Osteocyte (in vitro differentiated cells): Measurements from ENCODE around the gene NLRC4. TPM values are rescaled to one million over a fixed set of nuclear protein-coding genes. Genes with fewer than 3 reads are reported as not detected.

Experiments used
- DNase-seq: peaks from one replicate; pipeline ENCODE4 v3.0.0; 2021; ENCODE audit warnings: mixed read lengths; ENCODE audit not compliant: unreplicated experiment; ENCODE audit errors: extremely low spot score
- H3K27ac Mint-ChIP-seq: one replicate; pipeline ENCODE4 v1.8.0; 2021; ENCODE audit warnings: mild to moderate bottlenecking, mixed read lengths; ENCODE audit not compliant: unreplicated experiment
- H3K27me3 Mint-ChIP-seq: one replicate; pipeline ENCODE4 v1.8.0; 2021; ENCODE audit warnings: mixed read lengths; ENCODE audit not compliant: unreplicated experiment
- H3K36me3 Mint-ChIP-seq: one replicate; pipeline ENCODE4 v1.8.0; 2021; ENCODE audit warnings: mixed read lengths; ENCODE audit not compliant: unreplicated experiment
- H3K4me1 Mint-ChIP-seq: one replicate; pipeline ENCODE4 v1.8.0; 2021; ENCODE audit warnings: mixed read lengths; ENCODE audit not compliant: unreplicated experiment
- H3K4me3 Mint-ChIP-seq: one replicate; pipeline ENCODE4 v1.8.0; 2021; ENCODE audit warnings: mild to moderate bottlenecking, moderate library complexity, mixed read lengths; ENCODE audit not compliant: unreplicated experiment
- H3K9me3 Mint-ChIP-seq: one replicate; pipeline ENCODE4 v1.8.0; 2021; ENCODE audit warnings: mixed read lengths; ENCODE audit not compliant: unreplicated experiment
- total RNA-seq: library from RNA; stranded (reverse); gene quantifications from 2 replicates; pipeline ENCODE4 v1.2.1, GENCODE V29; 2021
- TF ChIP-seq, protein P1 (sequence below): fragments of 200-600 bp; sonication (generic); IDR thresholded peaks from 2 replicates; pipeline ENCODE4 v1.5.0; 2021; ENCODE audit warnings: antibody characterized with exemption, mild to moderate bottlenecking, moderate library complexity

Gene NLRC4
- total RNA-seq, 1 donor from 2014 or later, result not detected

DNA sequence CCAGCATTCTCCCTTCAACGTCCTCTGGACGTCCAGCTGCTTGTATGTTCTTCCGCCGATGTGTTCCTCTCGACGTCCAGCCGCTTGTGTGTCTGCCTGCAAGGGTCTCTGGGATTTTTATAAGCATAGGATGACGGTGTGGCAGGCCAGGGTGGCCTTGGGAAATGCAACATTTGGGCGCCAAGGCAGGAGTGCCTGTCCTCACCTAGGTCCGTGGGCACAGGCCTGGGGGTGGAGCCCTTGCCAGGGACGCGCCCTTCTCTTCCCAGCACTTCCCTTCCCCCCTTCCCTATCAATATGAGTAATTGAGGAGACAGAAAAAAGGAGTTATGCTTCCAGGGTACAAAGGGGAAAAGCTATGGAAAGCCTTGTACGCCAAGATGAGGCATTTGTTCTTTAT, 6.4 kb downstream of the NLRC4 start:
- peaks cover 7% of the 10 kb centered on the region for H3K27me3 Mint-ChIP-seq
- DNase-seq, result peak; percentile 25
- no peaks in the 10 kb centered on the region for H3K9me3 Mint-ChIP-seq
- H3K27ac Mint-ChIP-seq, result no peak overlapping the region
- no peak overlapping the region for H3K4me3 Mint-ChIP-seq
- no peaks in the 10 kb centered on the region for H3K4me1 Mint-ChIP-seq
- TF ChIP-seq, protein P1, sequence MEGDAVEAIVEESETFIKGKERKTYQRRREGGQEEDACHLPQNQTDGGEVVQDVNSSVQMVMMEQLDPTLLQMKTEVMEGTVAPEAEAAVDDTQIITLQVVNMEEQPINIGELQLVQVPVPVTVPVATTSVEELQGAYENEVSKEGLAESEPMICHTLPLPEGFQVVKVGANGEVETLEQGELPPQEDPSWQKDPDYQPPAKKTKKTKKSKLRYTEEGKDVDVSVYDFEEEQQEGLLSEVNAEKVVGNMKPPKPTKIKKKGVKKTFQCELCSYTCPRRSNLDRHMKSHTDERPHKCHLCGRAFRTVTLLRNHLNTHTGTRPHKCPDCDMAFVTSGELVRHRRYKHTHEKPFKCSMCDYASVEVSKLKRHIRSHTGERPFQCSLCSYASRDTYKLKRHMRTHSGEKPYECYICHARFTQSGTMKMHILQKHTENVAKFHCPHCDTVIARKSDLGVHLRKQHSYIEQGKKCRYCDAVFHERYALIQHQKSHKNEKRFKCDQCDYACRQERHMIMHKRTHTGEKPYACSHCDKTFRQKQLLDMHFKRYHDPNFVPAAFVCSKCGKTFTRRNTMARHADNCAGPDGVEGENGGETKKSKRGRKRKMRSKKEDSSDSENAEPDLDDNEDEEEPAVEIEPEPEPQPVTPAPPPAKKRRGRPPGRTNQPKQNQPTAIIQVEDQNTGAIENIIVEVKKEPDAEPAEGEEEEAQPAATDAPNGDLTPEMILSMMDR, result no peak
- H3K36me3 Mint-ChIP-seq, result no peaks in the 10 kb centered on the region

DNA sequence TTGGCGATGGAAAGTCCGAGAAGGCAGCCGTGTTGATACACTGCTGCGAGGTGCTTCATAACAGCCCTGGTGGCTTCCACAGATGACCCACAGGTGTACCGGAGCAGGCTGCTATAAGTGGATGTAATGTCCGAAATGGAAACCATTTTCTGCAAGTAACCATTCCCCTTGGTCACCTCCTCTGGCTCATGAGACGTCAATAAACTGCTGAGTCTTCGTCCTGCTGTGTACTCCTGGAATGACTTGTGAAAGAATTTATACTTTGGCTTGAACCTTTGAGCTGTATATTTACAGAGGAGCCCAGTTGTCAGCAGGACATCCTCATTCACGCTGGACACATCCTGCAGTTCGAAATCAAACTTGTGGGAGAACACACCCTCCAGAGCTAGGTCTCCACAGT, 14.4 kb downstream of the NLRC4 start:
- H3K4me1 Mint-ChIP-seq, result no peaks in the 10 kb centered on the region
- no peaks in the 10 kb centered on the region for H3K27me3 Mint-ChIP-seq
- no peak for DNase-seq
- no peak overlapping the region for H3K27ac Mint-ChIP-seq
- H3K36me3 Mint-ChIP-seq, result no peaks in the 10 kb centered on the region
- H3K4me3 Mint-ChIP-seq, result no peak overlapping the region
- no peaks in the 10 kb centered on the region for H3K9me3 Mint-ChIP-seq
- TF ChIP-seq, protein P1, result no peak

DNA sequence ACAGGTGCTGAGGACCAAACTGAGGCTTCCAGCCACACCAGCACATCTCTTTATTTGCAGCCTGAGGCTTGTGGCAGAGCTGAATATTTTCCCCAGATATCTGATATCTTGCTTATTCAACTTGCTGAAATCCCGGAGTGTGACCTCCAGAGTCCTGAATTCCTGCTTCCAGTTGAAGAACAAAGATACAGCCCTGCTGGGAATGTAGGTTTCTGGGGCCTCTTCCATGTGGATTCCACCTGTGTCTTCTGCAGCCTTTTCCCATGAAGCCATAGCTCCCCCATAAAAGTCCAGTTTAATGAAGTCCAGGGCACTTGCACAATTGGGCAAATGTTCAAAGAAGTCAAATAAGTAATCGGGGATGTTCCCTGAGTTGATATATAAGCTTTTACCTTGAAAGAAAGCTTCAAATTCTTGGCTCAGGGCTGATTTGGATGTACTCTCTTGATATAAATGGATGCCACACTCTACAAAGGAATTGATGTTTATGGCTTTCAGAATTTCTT, 14.9 kb downstream of the NLRC4 start:
- Mint-ChIP-seq H3K27me3 (no peaks in the 10 kb centered on the region), H3K9me3 (no peaks in the 10 kb centered on the region), H3K36me3 (no peaks in the 10 kb centered on the region), H3K27ac (no peak overlapping the region), H3K4me1 (no peaks in the 10 kb centered on the region), H3K4me3 (no peak overlapping the region)
- DNase-seq, result no peak
- TF ChIP-seq, protein P1, result no peak

DNA sequence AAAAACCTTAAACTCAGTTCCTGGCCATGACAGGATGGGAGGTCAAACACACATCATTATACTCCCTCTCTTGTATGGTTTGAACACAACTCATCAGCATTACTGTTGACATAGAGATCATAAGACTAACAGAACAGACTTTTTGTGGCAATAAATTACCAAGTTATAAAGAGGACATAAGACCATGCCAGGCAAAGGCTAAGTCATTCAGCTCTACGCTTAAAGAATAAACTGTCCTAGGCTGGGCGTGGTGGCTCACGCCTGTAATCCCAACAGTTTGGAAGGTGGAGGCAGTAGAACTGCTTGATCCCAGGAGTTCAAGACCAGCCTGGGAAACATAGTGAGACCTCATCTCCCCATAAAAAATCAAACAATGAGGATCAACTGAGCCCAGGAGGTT, 16.4 kb downstream of the NLRC4 start:
- Mint-ChIP-seq H3K27me3 (no peaks in the 10 kb centered on the region), H3K36me3 (no peaks in the 10 kb centered on the region), H3K4me1 (no peaks in the 10 kb centered on the region), H3K4me3 (no peak overlapping the region), H3K27ac (no peak overlapping the region), H3K9me3 (no peaks in the 10 kb centered on the region)
- DNase-seq, result no peak
- TF ChIP-seq, protein P1, result no peak

DNA sequence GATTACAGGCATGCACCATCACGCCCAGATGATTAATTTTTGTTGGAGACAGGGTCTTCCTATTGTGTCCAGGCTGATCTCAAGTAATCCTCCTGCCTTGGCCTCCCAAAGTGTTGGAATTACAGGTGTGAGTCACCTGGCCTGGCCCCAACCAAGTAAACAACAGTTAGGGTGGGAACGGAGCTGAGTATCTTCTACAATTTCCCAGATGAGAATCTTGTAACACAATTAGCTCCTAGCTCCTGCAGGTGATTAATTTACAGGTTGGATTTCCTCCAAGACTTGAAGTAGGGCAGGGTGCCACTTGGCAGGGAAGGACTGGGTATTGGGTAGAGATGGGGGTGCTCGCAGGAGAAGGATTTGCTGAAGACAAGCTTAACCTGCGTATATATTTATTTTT, 17.8 kb downstream of the NLRC4 start:
- no peaks in the 10 kb centered on the region for H3K27me3 Mint-ChIP-seq

More for the DNA sequence above, 17.8 kb downstream of the NLRC4 start:
- Mint-ChIP-seq H3K36me3 (no peaks in the 10 kb centered on the region), H3K4me3 (no peak overlapping the region), H3K4me1 (no peaks in the 10 kb centered on the region), H3K27ac (no peak overlapping the region), H3K9me3 (no peaks in the 10 kb centered on the region)
- no peak for DNase-seq
- TF ChIP-seq, protein P1, result no peak
